Liver (tissue), 9 donors: ENCODE results near the gene SGK2. TPM values are rescaled to one million over a fixed set of nuclear protein-coding genes. Genes with fewer than 3 reads are reported as not detected.

Experiments used
- DNase-seq: peaks from one replicate; pipeline ENCODE4 v3.0.0-alpha.2; 2017; ENCODE audit warnings: low spot score
- H3K27ac ChIP-seq, 2 donors: one replicate each; pipeline ENCODE4 v1.7.0; 2013; ENCODE audit warnings: inconsistent platforms in 2 of 2, low read length in 2 of 2, control low read depth in 1 of 2, low read depth in 1 of 2, mild to moderate bottlenecking in 1 of 2
- H3K27me3 ChIP-seq, 4 donors: one replicate each; pipeline versions ENCODE4 v1.6.1 to v1.7.0; 2013; ENCODE audit warnings: low read length in 3 of 4, inconsistent platforms in 1 of 4, mild to moderate bottlenecking in 1 of 4, moderate library complexity in 1 of 4; ENCODE audit not compliant: control insufficient read depth in 4 of 4, insufficient read depth in 4 of 4
- H3K36me3 ChIP-seq, 4 donors: one replicate each; pipeline versions ENCODE4 v1.6.1 to v1.7.0; 2013; ENCODE audit warnings: low read length in 3 of 4, mild to moderate bottlenecking in 3 of 4, low read depth in 1 of 4, moderate library complexity in 1 of 4; ENCODE audit not compliant: control insufficient read depth in 4 of 4, insufficient read depth in 3 of 4
- H3K4me1 ChIP-seq, 4 donors: one replicate each; pipeline versions ENCODE4 v1.6.1 to v1.7.0; 2013; ENCODE audit warnings: low read length in 3 of 4, mild to moderate bottlenecking in 3 of 4, moderate library complexity in 1 of 4; ENCODE audit not compliant: control insufficient read depth in 4 of 4, insufficient read depth in 4 of 4
- H3K4me3 ChIP-seq, 3 donors: one replicate each; pipeline versions ENCODE4 v1.6.1 to v1.7.0; 2013; ENCODE audit warnings: low read length in 3 of 3, control low read depth in 1 of 3, low read depth in 1 of 3, mild to moderate bottlenecking in 1 of 3
- H3K9ac ChIP-seq, 2 donors: one replicate each; pipeline ENCODE4 v1.7.0; 2013; ENCODE audit warnings: low read length in 2 of 2, mild to moderate bottlenecking in 2 of 2, moderate library complexity in 2 of 2, control low read depth in 1 of 2, low read depth in 1 of 2
- H3K9me3 ChIP-seq, 4 donors: one replicate each; pipeline versions ENCODE4 v1.6.1 to v1.7.0; 2013; ENCODE audit warnings: low read length in 3 of 4; ENCODE audit not compliant: control insufficient read depth in 4 of 4
- ATF3 ChIP-seq: IDR thresholded peaks from 2 replicates; pipeline ENCODE4 v1.6.1; 2016; ENCODE audit warnings: antibody characterized with exemption
- EGR1 ChIP-seq, 2 donors: IDR thresholded peaks; 2 replicates each; pipeline ENCODE4 v1.6.1; 2016 to 2018; ENCODE audit warnings: antibody characterized with exemption in 2 of 2, low read depth in 2 of 2
- FOXA1 ChIP-seq: IDR thresholded peaks from 2 replicates; pipeline ENCODE4 v1.6.1; 2016; ENCODE audit warnings: antibody characterized with exemption
- GABPA ChIP-seq, 2 donors: IDR thresholded peaks in 1 of 2; conservative IDR thresholded peaks in 1 of 2; 2 replicates each; pipeline ENCODE4 v1.6.1; 2016; ENCODE audit warnings: antibody characterized with exemption in 2 of 2, mild to moderate bottlenecking in 1 of 2, moderate library complexity in 1 of 2
- HNF4A ChIP-seq, 2 donors: conservative IDR thresholded peaks; 2 replicates each; pipeline ENCODE4 v1.6.1; 2016; ENCODE audit warnings: antibody characterized with exemption in 2 of 2, mild to moderate bottlenecking in 2 of 2
- NR2F2 ChIP-seq: IDR thresholded peaks from 2 replicates; pipeline ENCODE4 v1.6.1; 2016; ENCODE audit warnings: antibody characterized with exemption
- RAD21 ChIP-seq, 2 donors: IDR thresholded peaks; 2 replicates each; pipeline ENCODE4 v1.6.1; 2016; ENCODE audit warnings: antibody characterized with exemption in 2 of 2, mild to moderate bottlenecking in 2 of 2
- REST ChIP-seq: IDR thresholded peaks from 2 replicates; pipeline ENCODE4 v1.6.1; 2016; ENCODE audit warnings: antibody characterized with exemption, mild to moderate bottlenecking
- RXRA ChIP-seq, 2 donors: IDR thresholded peaks; 2 replicates each; pipeline ENCODE4 v1.6.1; 2017 to 2018; ENCODE audit warnings: antibody characterized with exemption in 2 of 2, mild to moderate bottlenecking in 1 of 2
- SP1 ChIP-seq: IDR thresholded peaks from 2 replicates; pipeline ENCODE4 v1.6.1; 2018; ENCODE audit warnings: antibody characterized with exemption, mild to moderate bottlenecking
- TAF1 ChIP-seq: conservative IDR thresholded peaks from 2 replicates; pipeline ENCODE4 v1.6.1; 2016; ENCODE audit warnings: antibody characterized with exemption, mild to moderate bottlenecking
- YY1 ChIP-seq: IDR thresholded peaks from 2 replicates; pipeline ENCODE4 v1.6.1; 2016; ENCODE audit warnings: antibody characterized with exemption, mild to moderate bottlenecking
- ZBTB33 ChIP-seq: IDR thresholded peaks from 2 replicates; pipeline ENCODE4 v1.6.1; 2016; ENCODE audit warnings: antibody characterized with exemption
- WGBS: extraction: QIAGEN DNeasy Blood & Tissue Kit; methylation state at CpG from one replicate; pipeline ENCODE4 v1.1.7; 2013; 5-methylcytosine and 5-hydroxymethylcytosine counted together
- polyA plus RNA-seq, 2 donors: library from polyadenylated mRNA; stranded (reverse) in 1 of 2; unstranded in 1 of 2; fragments of 200-250 nt in 1 of 2; fragments of >200 nt in 1 of 2; fragmentation: Nextera tagmentation in 1 of 2; extraction: Ambion mirVana in 1 of 2; gene quantifications; one replicate each; pipeline versions ENCODE4 v1.2.1 to v1.2.3, GENCODE V29; 2013 to 2015
- total RNA-seq, 2 donors: library from RNA; depleted of rRNA; stranded (reverse); fragments of >200 nt; gene quantifications; one replicate each; pipeline ENCODE4 v1.2.3, GENCODE V29; 2014
- donor health status: healthy.
- donor health status: healthy.
- donor health status: healthy.
- donor health status: healthy.
- donor health status: healthy.

Gene SGK2
- total and polyA plus RNA-seq, 4 donors = 22.9 to 253 (median 60.3) TPM

- no peak overlapping the region for H3K4me3 ChIP-seq
- TF ChIP-seq RXRA (IDR thresholded peaks at IDR 0.05) = no peak
- no peak for TF ChIP-seq ZBTB33
- no peak for TF ChIP-seq NR2F2
- 86% methylated on average over 7 of the region's 7 CpGs for WGBS
- H3K9me3 ChIP-seq = no peaks in the 10 kb centered on the region
- peaks cover 9 to 21% (median 15%) of the 10 kb centered on the region in 4 donors for H3K4me1 ChIP-seq
- H3K27me3 ChIP-seq = no peaks in the 10 kb centered on the region
- H3K27ac ChIP-seq = no peak overlapping the region
- no peaks in the 10 kb centered on the region for H3K36me3 ChIP-seq
- H3K9ac ChIP-seq = no peak overlapping the region
- no peak for DNase-seq
Measured at GRCh38 chr20:43535370-43536004, 23.3 kb upstream of the SGK2 start.

GRCh38 chr20:43536041-43536816, 22.6 kb upstream of the SGK2 start:
- Histone ChIP-seq H3K27ac (no peak overlapping the region), H3K4me1 (peaks cover 9 to 21% (median 15%) of the 10 kb centered on the region in 4 donors), H3K9ac (no peak overlapping the region), H3K27me3 (no peaks in the 10 kb centered on the region), H3K36me3 (no peaks in the 10 kb centered on the region), H3K4me3 (no peak overlapping the region), H3K9me3 (no peaks in the 10 kb centered on the region)
- TF ChIP-seq GABPA (IDR thresholded peaks at IDR 0.05 in 1 of 2, conservative IDR thresholded peaks at IDR 0.05 in 1 of 2) = no peak
- no peak for TF ChIP-seq YY1
- TF ChIP-seq EGR1 (IDR thresholded peaks at IDR 0.05; ENCODE audit: low read depth in 2 of 2) = no peak
- no peak for TF ChIP-seq REST
- TF ChIP-seq NR2F2 = no peak
- no peak for TF ChIP-seq ATF3
- no peak for TF ChIP-seq RAD21 (IDR thresholded peaks at IDR 0.05)
- no peak for TF ChIP-seq FOXA1
- TF ChIP-seq SP1 = no peak
- TF ChIP-seq HNF4A (conservative IDR thresholded peaks at IDR 0.05) = no peak
- no peak for TF ChIP-seq TAF1
- DNase-seq = no peak
- 95% methylated on average over 19 of the region's 19 CpGs for WGBS
